Esophagus muscularis mucosa (tissue), 4 donors: ENCODE results near the gene DNAI2. TPM values are rescaled to one million over a fixed set of nuclear protein-coding genes. Genes with fewer than 3 reads are reported as not detected.

Experiments used
- DNase-seq: peaks from one replicate; pipeline ENCODE4 v3.0.0-alpha.2; 2017; ENCODE audit errors: extremely low spot score
- H3K27ac ChIP-seq, 4 donors: fragments of 200-600 bp; sonication (generic); replicated peaks in 1 of 4; 1 replicate in 3 of 4; 2 replicates in 1 of 4; pipeline ENCODE4 v1.5.1; 2016 to 2019; ENCODE audit warnings: mild to moderate bottlenecking in 1 of 4
- H3K27me3 ChIP-seq, 4 donors: fragments of 200-600 bp; sonication (generic); one replicate each; pipeline versions ENCODE4 v1.5.1 to v1.6.0; 2016 to 2019
- H3K36me3 ChIP-seq, 4 donors: fragments of 200-600 bp; sonication (generic); one replicate each; pipeline ENCODE4 v1.5.1; 2016 to 2019
- H3K4me1 ChIP-seq, 4 donors: fragments of 200-600 bp; sonication (generic); one replicate each; pipeline ENCODE4 v1.5.1; 2016 to 2019
- H3K4me3 ChIP-seq, 4 donors: fragments of 200-600 bp; sonication (generic); 1 replicate in 2 of 4; 2 replicates in 2 of 4; pipeline ENCODE4 v1.5.1; 2016 to 2019; ENCODE audit warnings: mild to moderate bottlenecking in 4 of 4, moderate library complexity in 1 of 4
- H3K9me3 ChIP-seq, 4 donors: fragments of 200-600 bp; sonication (generic); 1 replicate in 3 of 4; 2 replicates in 1 of 4; pipeline ENCODE4 v1.5.1; 2016 to 2019
- EP300 ChIP-seq: sonication (generic); formaldehyde crosslinking; IDR thresholded peaks from one replicate; pipeline ENCODE4 v1.6.1; 2017; ENCODE audit warnings: antibody characterized with exemption
- POLR2A ChIP-seq: fragments of 450-650 bp; IDR thresholded peaks from one replicate; pipeline ENCODE4 v1.6.1; 2017; ENCODE audit warnings: antibody characterized with exemption, moderate library complexity, mild to moderate bottlenecking, low read depth
- POLR2AphosphoS5 ChIP-seq, 2 donors: sonication (generic); formaldehyde crosslinking; IDR thresholded peaks; one replicate each; pipeline ENCODE4 v1.6.1; 2017; ENCODE audit warnings: antibody characterized with exemption in 2 of 2
- WGBS: methylation state at CpG from one replicate; pipeline ENCODE4 v1.1.5; 2018; 5-methylcytosine and 5-hydroxymethylcytosine counted together
- intact Hi-C: fragments of 100-400 bp; cut with DNase I; formaldehyde crosslinking; loops from one replicate; pipeline ENCODE4 v1.15.1; 2023
- total RNA-seq, 4 donors: library from RNA; depleted of rRNA; stranded (reverse); fragments of >200 nt; gene quantifications; one replicate each; pipeline versions ENCODE4 v1.1.0 to v1.2.1, GENCODE V29; 2016
- TF ChIP-seq, protein P1 (sequence below), 3 experiments: fragments of 200-600 bp in 2 of 3; fragments of 450-650 bp in 1 of 3; sonication (generic) in 2 of 3; IDR thresholded peaks; one replicate each; pipeline ENCODE4 v1.5.1; 2017 to 2019; ENCODE audit warnings: antibody characterized with exemption in 3 of 3, mild to moderate bottlenecking in 2 of 3, moderate library complexity in 1 of 3

DNAI2 gene
- total RNA-seq, 4 donors from 2014 or later: not detected

DNA sequence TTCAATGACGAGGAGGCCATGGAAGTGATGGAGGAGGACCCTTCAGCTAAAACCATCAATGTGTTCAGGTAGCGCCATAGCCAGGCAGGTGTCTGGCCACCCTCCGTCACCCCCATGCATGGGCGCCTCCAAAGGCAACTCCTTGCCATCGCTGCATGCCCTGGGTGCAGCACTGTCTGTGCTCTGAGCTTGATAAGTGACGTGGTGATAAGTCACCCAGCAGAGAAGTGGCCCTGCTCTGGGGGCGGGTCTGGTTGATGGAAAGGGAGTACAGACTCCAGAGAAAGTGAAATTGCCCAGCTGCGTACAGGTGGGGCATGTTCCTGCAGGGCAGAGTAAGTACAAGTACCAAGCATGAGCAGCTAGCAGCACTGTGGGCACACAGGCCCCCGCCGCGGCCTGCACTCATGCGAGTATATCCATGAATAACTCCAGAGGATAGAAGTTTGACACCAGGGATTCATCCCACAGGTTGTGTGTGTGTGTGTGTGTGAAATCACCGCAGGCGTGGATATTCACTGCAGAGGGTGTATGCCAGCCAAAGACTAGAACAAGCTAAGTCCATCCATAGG, 13.1 kb downstream of the DNAI2 start:
- Histone ChIP-seq H3K36me3 (no peaks in the 10 kb centered on the region), H3K27ac (no peak overlapping the region), H3K4me3 (no peak overlapping the region), H3K9me3 (no peaks in the 10 kb centered on the region), H3K27me3 (peaks cover 0 to 32% (median 0%) of the 10 kb centered on the region in 4 donors), H3K4me1 (peaks cover 0 to 8% (median 3%) of the 10 kb centered on the region in 4 donors)
- TF ChIP-seq EP300 (no peak), POLR2A (no peak)
- TF ChIP-seq, protein P1, sequence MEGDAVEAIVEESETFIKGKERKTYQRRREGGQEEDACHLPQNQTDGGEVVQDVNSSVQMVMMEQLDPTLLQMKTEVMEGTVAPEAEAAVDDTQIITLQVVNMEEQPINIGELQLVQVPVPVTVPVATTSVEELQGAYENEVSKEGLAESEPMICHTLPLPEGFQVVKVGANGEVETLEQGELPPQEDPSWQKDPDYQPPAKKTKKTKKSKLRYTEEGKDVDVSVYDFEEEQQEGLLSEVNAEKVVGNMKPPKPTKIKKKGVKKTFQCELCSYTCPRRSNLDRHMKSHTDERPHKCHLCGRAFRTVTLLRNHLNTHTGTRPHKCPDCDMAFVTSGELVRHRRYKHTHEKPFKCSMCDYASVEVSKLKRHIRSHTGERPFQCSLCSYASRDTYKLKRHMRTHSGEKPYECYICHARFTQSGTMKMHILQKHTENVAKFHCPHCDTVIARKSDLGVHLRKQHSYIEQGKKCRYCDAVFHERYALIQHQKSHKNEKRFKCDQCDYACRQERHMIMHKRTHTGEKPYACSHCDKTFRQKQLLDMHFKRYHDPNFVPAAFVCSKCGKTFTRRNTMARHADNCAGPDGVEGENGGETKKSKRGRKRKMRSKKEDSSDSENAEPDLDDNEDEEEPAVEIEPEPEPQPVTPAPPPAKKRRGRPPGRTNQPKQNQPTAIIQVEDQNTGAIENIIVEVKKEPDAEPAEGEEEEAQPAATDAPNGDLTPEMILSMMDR (IDR thresholded peaks at IDR 0.05): no peak
- intact Hi-C loops: no loop called here
- WGBS: 87% methylated on average over 10 of the region's 14 CpGs
- DNase-seq: no peak

GRCh38 chr17:74288785-74289184, 14.8 kb downstream of the DNAI2 start:
- no peak overlapping the region for H3K27ac ChIP-seq

DNA sequence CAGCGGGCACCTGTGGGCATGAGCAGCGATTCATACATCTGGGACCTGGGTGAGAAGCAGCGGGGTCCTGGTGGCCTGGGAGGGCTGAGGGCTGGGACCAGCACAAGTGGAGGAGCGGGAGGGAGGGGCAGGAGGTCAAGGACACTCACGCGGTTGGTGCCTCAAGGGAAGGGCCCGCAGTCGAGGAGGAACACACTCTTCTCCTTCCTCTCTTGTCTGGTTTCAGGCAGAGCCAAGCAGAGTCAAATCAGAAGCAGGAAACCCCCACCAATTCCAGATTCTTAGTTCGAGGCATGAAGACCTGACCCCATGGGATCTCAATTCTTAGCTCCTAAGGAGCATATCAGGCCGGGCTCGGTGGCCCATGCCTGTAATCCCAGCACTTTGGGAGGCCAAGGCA, 15.7 kb downstream of the DNAI2 start:
- WGBS: 71% methylated on average over 10 of the region's 11 CpGs
- H3K27ac ChIP-seq: no peak overlapping the region
- no peaks in the 10 kb centered on the region for H3K36me3 ChIP-seq
- H3K4me3 ChIP-seq: no peak overlapping the region
- H3K4me1 ChIP-seq: peaks cover 0 to 6% (median 2%) of the 10 kb centered on the region in 4 donors
- intact Hi-C loops: no loop called here
- H3K27me3 ChIP-seq: peaks cover 0 to 7% (median 0%) of the 10 kb centered on the region in 4 donors
- TF ChIP-seq POLR2A (no peak), POLR2AphosphoS5 (IDR thresholded peaks at IDR 0.05) (no peak), EP300 (no peak)
- TF ChIP-seq, protein P1 (IDR thresholded peaks at IDR 0.05): no peak
- no peaks in the 10 kb centered on the region for H3K9me3 ChIP-seq
- no peak for DNase-seq

More at GRCh38 chr17:74288785-74289184, 14.8 kb downstream of the DNAI2 start:
- peaks cover 0 to 16% (median 0%) of the 10 kb centered on the region in 4 donors for H3K27me3 ChIP-seq
- H3K36me3 ChIP-seq: no peaks in the 10 kb centered on the region
- no peak for DNase-seq
- peaks cover 0 to 8% (median 3%) of the 10 kb centered on the region in 4 donors for H3K4me1 ChIP-seq
- no peak overlapping the region for H3K4me3 ChIP-seq
- TF ChIP-seq, protein P1 (IDR thresholded peaks at IDR 0.05): no peak
- TF ChIP-seq POLR2A (no peak), POLR2AphosphoS5 (IDR thresholded peaks at IDR 0.05) (no peak), EP300 (no peak)
- no peaks in the 10 kb centered on the region for H3K9me3 ChIP-seq
- intact Hi-C loops: no loop called here
- 70% methylated on average over 4 of the region's 5 CpGs for WGBS

DNA sequence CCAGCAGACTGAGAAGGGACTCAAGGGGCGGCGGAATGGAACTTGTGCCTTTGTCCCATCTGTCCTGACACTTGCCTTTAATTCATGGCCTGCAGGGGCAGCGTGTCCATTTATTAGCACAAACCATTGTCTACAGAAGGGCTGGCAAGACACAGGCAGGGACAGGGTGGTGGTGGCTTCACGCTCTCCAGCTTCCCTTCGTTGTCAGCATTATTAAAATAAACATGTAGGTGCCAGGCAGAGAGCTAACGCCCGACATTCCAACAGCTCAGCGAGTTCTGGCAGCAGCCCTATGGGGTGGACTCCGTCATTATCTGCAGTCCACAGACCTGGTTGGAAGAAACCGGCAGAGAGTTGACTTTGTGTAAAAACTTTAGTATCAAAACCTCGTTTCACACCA, 16.3 kb downstream of the DNAI2 start:
- Histone ChIP-seq H3K27me3 (peaks cover 0 to under 1% (median 0%) of the 10 kb centered on the region in 4 donors), H3K4me3 (no peak overlapping the region), H3K36me3 (no peaks in the 10 kb centered on the region), H3K27ac (no peak overlapping the region), H3K4me1 (no peaks in the 10 kb centered on the region), H3K9me3 (no peaks in the 10 kb centered on the region)
- intact Hi-C loops: no loop called here
- TF ChIP-seq, protein P1 (IDR thresholded peaks at IDR 0.05): no peak
- no peak for TF ChIP-seq POLR2AphosphoS5 (IDR thresholded peaks at IDR 0.05)
- no peak for TF ChIP-seq POLR2A
- TF ChIP-seq EP300: no peak
- 73% methylated on average over 9 of the region's 11 CpGs for WGBS
- no peak for DNase-seq

- no peak for TF ChIP-seq EP300
- no peak for TF ChIP-seq POLR2AphosphoS5 (IDR thresholded peaks at IDR 0.05)
- peaks cover 0 to 8% (median 0%) of the 10 kb centered on the region in 4 donors for H3K4me1 ChIP-seq
- no peak overlapping the region for H3K27ac ChIP-seq
- intact Hi-C loops: no loop called here
- WGBS: 93% methylated on average over 10 of the region's 10 CpGs
- no peaks in the 10 kb centered on the region for H3K36me3 ChIP-seq
- peaks cover 0 to 6% (median 0%) of the 10 kb centered on the region in 4 donors for H3K27me3 ChIP-seq
- no peaks in the 10 kb centered on the region for H3K9me3 ChIP-seq
- no peak for DNase-seq
- H3K4me3 ChIP-seq: no peak overlapping the region
Observed at GRCh38 chr17:74292495-74292894, 18.5 kb downstream of the DNAI2 start.
